GDM1 (cell line): Measurements from ENCODE around the gene CALD1.
A peak's percentile ranks its signal among the peaks of the same experiment; 100 is the strongest.

ENCODE experiments used
- DNase-seq: peaks from one replicate; lab custom pipeline; 2025; lab: John Stamatoyannopoulos, UW

The CALD1 gene, protein sequence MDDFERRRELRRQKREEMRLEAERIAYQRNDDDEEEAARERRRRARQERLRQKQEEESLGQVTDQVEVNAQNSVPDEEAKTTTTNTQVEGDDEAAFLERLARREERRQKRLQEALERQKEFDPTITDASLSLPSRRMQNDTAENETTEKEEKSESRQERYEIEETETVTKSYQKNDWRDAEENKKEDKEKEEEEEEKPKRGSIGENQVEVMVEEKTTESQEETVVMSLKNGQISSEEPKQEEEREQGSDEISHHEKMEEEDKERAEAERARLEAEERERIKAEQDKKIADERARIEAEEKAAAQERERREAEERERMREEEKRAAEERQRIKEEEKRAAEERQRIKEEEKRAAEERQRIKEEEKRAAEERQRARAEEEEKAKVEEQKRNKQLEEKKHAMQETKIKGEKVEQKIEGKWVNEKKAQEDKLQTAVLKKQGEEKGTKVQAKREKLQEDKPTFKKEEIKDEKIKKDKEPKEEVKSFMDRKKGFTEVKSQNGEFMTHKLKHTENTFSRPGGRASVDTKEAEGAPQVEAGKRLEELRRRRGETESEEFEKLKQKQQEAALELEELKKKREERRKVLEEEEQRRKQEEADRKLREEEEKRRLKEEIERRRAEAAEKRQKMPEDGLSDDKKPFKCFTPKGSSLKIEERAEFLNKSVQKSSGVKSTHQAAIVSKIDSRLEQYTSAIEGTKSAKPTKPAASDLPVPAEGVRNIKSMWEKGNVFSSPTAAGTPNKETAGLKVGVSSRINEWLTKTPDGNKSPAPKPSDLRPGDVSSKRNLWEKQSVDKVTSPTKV

DNA sequence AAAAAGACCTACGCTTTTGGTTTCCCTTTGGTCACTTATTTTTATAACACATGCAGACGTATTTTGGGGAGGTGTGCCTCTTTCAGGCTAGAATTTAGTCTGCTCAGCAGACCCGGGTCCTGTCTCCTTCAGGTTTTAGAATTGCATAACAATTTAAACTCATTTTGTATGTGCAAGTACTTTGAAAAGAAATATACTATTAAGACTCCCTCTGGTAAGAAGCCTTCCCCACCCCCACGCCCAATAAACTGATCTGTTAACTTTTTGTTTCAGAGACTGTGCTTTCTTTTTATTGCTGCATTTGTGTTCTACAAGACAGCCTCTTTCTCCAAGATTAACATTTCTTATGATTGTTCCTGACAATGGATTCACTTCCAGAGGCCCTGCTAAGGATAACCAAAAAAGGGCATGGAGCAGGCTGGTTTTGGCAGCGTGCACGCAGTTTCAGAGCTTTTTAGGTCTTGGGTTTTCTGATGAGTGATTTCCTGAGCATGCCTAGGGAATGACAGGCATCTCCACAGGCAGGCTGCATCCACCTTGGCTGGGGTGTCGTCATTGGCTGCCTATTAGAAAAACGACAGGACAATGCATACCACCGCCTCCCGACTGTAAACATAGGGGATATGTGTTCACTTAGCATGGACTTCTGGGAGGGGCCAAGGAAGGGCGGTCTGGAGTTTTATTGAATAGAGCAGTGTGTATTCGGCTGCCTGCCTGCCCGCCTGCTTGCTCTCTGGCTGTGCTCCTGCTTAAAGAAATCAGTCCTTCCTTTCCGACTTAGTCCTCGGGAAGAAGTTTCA lies at the start of gene CALD1:
Gene CALD1 (plus strand): TSS at position 694 of the 800 bp plus-strand sequence. CDS start 88,100 bp downstream, outside the sequence.
- no peak for DNase-seq

DNA sequence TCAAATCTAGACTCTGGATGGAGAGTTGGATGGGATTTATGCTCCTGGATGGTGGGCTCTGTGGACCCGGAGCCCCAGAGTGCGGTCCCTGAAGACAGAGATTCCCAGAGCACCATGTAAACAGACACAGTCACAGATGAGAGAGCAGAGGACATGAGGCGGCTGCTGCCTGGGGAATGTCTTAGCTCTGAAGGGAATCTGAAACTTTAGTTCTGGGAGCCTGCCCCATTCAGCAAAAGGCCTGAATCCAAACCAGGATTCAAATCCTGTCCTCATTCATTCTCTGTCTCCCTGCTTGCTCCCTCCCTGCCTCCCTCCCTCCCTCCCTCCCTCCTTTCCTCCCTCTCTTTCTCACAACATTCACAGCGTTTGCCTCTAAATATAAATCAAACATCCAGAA lies 49.5 kb upstream of the CALD1 start:
- DNase-seq = no peak

DNA sequence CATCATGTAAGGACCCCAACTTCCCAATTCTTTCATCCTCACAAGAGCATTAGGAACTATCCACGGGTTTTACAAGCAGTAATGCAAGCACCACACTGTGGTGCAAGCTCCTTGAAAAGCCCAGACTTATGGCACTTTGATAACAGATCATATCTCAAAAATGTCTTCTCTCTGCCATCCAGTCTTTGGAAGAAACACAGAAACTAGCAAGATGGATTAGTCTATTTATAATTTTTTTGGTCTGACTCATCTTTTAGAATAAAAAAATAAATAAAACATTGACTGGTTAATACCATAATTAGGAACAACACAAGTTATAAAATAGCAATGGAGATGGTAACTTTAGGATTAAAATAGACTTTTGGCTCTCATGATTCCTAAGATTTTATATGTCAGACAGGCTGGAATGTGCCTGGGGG lies 49.0 kb upstream of the CALD1 start:
- no peak for DNase-seq

DNA sequence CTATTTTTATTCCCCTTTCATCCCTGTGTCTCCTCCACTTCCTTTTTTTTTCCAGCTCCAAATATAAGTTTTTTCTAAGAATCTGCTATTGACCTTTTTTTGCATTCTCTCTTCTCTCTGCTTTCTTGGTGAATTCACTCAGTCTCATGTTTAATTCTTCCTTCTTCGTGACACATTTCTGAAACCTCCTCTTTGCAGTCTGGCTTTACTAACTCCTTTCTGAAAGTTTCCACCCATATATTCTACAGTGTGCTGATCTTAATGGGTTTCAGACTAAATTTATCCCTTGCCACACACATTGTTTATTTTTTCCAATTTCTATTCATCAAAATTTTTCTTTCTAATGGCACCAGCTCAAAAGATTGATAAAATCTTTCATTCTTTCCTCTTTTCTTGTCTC lies 47.8 kb upstream of the CALD1 start:
- no peak for DNase-seq

GRCh38 chr7:134732728-134733127 lies 46.7 kb upstream of the CALD1 start:
- DNase-seq = no peak

- DNase-seq = no peak
Measured at GRCh38 chr7:134736381-134736780, 43.1 kb upstream of the CALD1 start.

DNA sequence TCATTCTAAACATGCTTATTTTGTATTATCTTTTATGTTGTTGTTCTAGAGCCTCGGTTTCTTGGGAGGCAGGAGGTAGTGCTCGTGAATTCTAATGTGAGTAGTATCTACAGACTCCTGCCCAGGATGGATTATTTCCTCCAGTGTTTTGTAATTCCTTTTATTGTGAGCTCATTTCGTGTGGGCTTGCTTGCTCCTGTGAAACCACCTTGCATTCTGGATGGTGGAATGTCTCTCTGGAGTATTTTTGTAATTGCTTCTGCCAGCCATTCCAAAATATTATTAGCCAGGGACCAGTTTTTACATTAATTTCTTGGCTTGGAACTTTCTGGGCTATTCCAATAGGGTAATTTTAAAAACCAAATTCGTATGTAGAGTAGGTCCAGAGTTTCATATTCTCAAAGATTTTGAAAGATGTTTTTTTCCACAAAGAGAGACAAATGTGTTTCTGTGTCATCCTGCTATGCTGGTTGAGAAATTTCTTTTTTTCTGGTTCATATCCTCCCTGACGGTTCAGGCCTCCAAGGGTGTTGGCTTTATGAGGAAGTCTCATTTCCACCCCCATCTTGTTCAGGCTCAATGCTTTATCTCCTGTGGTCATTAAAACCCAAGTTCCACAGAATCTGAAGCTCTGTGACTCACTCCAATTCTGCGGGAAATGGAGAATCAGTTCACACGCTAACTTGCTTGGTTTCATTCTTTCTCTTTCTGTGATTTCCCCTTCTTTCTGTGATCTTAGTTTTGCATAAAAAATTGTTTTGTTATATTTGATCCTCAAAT lies 41.7 kb upstream of the CALD1 start:
- DNase-seq = no peak

DNA sequence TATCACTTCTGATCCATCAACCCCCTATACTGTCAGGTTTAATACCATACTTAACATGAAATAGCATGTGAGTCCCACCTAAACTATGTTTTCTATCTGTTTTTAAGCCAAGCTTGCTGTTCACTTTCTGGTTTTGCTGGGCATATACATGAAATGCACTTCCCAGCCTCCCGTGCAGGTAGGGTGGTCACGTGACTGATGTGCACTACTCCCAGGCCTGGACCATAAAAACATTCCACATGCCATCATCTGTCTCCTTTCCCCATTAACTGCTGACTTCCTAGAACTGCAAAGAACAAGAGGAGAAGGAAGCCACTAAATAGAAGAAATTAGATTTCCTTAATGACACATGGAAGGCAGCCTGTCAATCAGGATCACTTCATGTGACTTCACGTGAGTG lies 40.1 kb upstream of the CALD1 start:
- DNase-seq = no peak

GRCh38 chr7:134740376-134740775 lies 39.1 kb upstream of the CALD1 start:
- no peak for DNase-seq

- no peak for DNase-seq
Measured at GRCh38 chr7:134741907-134742635, 37.4 kb upstream of the CALD1 start.

DNA sequence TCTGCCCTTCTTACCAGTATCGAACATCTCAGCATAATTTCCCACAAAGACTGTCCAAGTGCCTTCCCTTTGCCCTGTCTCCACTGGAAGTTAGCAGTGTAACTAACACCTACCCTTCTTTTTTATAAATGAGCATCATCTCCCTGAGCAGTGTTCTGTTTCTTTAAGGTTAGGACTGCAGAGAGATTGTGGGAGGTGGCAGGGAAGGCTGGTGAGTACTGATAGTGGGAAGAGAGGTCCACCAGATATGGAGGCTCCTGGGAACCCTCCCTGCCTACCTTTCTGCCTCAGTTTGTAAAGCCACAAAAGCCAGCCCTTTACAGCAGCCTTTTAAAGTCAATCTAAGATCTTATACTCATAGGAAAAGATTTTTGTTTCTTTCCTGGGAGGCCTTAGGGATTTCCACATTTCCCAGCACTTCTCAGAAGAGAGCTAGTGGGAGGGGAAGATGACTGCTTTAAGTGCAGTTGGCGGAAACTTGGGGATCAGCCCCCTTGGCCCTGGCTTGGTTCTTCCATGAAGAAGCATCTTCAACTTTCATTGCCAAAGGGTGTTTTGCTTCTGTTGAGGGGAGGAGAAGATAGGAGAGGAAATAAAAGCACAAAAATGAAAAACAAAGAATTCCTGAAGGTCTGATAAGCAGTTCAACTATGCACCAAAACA lies 36.6 kb upstream of the CALD1 start:
- DNase-seq = no peak

- no peak for DNase-seq
Measured at GRCh38 chr7:134744569-134744968, 34.9 kb upstream of the CALD1 start.

DNA sequence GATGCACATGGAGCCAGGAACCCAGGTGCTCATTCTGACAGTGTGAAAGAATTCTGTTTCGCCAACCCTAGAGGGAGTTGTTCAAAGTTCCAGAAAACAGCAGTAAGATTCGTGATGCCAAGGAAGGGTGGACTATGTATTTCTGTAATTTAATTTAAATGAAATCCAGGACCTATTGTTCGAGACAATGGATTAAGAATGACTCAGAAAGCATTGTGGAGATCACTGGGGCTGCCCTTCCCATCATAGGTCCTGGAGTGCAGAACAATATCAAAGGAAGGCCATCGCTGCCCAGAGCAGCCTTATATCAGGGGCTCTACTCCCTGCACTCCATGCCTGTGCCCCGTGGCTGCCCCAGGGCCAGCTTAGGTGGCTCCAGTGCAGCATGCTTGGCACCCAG lies 32.1 kb upstream of the CALD1 start:
- no peak for DNase-seq

DNA sequence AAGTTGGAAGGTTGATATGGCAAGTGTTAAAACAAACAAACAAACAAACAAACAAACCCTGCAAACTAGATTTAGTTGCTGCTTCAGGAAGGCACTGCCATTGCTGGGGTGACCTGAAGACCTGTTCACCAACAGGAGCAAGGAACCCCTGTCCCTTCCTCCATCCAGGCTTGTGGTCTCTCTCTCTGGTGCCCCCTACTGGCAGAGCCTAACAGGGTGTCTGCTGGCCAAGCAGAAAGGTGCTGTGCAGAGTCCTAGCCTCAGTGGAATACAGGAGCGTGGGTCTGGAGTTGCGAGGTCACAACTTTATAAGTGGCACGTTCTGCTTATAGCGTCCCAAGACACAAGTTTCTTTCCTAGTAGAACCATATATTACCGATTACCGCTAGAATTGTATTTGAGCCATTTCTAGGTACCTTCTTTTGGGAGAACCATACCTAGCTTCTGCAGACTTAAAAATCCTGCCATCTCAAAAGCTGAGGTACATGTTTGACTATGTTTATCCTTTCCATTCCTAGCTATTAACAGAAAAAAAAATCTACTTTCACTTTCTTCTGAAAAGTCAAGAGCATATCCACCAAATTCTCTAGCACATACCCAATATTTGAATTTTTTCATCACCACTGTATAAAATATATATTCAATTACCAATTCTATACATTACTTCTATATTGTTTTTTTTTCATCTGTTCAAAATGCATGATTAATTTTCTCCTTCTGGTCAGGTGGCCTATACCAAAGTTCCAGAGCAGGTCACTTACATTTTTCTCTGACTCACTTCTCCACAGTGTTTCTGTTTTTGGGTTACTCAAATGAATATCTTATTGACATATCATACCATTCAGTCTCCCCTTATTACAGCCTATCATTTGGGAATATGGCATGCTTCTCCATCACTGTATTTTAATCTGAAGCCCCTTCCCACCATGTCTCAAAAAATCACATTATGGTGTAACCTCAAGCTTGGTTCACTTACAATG lies 29.1 kb upstream of the CALD1 start:
- DNase-seq = peak; percentile 26

DNA sequence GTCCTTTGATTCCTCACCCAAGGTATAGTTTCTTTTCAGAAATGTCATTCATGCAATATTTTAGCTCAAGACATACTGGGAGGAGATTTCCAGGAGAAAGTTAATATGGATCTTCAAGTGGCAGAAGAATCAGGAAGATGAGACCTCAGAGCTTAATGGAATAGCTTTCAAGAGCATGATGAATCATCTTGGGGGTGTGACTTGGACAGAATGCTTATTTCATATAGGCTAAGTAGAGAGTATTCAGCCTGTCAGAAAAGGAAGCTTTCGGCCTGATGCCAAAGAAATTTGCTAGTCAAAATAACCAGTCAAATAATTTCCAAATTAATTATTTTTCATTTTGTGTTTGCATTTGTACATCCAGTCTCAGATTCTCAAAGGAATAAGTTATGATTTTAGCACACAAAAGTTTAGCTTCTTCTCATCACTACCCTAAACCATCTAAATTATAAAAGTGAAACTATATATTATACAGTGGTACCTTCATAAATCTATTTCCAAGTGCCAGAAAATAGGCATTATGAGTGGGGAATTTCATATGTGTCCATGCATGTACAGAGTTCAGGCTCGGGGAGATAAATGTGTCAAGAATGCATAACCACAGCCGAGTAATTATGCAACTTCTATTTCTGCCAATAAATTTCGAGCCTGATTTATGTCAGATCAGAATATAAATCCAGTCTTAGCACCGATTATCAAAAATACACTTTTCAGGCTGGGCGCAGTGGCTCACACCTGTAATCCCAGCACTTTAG lies 27.3 kb upstream of the CALD1 start:
- no peak for DNase-seq

DNA sequence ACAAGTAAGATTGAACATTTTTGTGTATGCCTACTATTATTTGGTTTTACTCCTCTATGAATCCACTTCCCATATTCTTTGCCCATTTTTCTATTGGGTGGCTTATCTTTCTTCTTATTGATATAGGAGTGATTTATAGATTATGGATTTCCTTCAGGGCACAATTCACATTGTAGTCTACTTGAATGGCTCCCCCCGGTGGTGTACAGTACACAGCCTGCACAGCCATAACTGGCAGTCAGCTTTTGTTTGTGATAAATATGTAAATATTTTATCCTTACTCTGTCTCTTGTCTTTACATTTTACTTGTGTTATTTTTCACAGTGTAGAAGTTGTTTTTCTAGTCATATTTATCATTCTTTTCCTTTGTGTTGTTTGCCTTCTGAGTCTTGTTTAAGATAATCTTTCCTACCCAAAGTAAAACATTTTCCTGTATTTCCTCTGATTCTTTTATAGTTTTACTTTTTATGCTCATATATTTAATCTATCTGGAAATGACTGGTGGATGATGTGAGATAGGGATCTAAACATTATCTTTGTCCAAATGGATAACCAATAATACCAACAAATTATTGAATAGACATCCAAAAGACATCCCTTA lies 23.9 kb upstream of the CALD1 start:
- DNase-seq = no peak

GRCh38 chr7:134757938-134758337 lies 21.5 kb upstream of the CALD1 start:
- no peak for DNase-seq

GRCh38 chr7:134758981-134759380 lies 20.5 kb upstream of the CALD1 start:
- no peak for DNase-seq
